NCI-H1048 (cell line): ENCODE data around the gene ISYNA1.

ENCODE experiments used
- DNase-seq: peaks from one replicate; lab custom pipeline; 2025; lab: John Stamatoyannopoulos, UW

Gene ISYNA1

DNA sequence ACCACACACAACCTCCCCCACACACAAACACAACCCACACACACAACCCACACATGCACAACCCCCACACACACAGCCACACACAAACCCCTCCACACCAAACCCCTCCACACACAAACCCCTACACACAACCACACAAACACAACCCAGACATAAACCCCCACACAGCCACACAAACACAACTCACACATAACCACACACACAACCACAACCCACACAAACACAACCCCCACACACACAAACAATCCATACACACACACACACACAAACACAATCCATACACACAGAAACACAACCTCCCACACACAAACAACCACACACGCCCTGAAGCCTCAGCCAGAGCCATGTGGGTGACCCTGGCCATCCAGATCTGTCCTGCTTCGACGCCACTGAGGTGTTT lies 30.0 kb upstream of the ISYNA1 start:
- no peak for DNase-seq

DNA sequence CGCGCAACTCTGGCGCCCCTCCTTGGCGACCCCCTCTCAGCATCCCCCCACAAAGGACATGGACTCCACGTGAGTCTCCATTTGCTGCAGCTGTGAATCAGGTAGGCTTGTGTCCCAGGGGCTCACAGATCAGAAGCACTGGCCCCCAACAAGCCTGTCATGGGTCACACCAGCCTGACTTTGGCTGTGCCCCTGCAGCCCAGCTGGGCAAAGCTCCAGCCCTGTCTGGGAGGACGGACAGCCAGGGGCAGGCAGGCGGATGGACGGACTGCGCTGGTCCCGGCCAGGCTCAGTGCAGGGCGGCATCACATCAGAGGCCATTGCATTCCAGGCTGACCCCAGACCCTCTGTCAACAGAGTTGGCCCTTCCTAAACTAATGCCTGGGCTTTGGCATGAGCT lies 28.4 kb upstream of the ISYNA1 start:
- no peak for DNase-seq

DNA sequence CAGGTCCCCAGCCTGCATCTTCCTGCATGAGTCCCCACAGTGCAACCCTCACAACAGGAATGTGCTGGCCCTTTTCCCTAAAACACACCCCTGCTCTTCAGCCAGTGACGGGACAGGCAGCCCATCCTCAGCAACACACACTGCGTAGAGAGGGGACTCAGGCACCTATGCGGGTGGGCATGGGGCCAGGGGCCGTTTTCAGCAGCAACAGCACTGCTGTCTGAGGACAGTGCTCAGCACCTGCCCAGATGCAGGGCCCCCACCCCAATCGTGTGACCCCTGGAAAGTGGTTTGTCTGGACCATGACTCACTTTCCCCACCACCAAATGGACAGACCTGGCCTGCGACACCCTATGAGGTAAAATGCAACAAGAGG lies 28.0 kb upstream of the ISYNA1 start:
- DNase-seq = no peak

DNA sequence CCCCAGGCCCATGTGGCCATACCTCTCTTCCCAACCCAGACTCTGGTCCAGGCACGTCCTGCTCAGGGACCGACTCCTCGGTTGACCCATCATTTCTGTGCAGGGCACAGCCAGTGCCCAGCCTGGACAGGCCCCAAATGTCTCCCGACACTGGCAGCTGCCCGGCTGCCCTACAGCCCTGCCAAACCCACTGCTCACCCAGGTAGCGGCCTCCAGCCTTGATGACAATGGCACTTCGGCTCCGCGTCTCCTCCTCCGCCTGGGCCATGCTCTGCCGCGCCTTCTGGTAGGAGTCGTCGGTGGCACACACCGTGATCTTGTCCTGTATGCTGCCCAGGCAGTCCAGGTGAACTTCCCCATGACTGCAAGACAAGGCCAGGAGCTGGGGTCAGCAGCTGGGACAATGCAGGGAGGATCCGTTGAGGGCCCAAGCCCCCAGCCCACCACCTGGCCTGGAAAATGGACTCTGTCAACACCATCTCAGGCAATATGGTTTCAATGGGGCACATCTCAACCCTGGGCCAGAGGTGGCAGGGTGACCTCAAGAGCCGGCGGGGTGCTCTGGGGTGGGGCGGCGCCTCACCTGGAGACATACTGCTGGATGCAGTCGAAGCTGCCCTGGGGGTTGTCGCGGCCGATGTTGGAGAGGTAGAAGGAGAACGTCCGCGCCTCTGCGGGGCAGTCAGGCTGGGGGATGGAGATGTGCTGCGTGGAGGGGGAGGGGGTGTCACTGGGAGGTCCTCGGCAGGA lies 27.5 kb upstream of the ISYNA1 start:
- no peak for DNase-seq

- no peak for DNase-seq
These were observed 26.7 kb upstream of the ISYNA1 start for GRCh38 chr19:18464646-18465045.

GRCh38 chr19:18461471-18461870 lies 23.5 kb upstream of the ISYNA1 start:
- DNase-seq = no peak

DNA sequence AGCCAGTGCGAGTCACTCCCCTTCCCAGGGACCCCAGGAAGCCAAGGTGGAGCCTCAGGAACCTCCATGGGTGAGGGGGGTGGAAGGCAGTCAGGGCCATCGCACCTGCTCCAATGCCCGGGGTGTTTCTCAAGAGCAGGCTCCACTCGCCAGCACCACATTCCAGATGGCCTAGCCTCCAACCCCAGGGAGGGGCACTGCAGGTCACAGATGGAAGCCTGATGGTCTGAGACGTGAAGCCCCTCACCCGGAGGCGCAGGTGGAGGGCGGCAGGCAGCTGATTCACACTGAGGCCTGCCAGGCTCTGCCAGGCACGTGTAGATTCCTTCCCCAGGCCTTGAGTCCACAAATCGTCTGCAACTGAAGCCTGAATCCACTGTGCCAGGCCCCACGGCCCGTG lies 23.0 kb upstream of the ISYNA1 start:
- DNase-seq = no peak

DNA sequence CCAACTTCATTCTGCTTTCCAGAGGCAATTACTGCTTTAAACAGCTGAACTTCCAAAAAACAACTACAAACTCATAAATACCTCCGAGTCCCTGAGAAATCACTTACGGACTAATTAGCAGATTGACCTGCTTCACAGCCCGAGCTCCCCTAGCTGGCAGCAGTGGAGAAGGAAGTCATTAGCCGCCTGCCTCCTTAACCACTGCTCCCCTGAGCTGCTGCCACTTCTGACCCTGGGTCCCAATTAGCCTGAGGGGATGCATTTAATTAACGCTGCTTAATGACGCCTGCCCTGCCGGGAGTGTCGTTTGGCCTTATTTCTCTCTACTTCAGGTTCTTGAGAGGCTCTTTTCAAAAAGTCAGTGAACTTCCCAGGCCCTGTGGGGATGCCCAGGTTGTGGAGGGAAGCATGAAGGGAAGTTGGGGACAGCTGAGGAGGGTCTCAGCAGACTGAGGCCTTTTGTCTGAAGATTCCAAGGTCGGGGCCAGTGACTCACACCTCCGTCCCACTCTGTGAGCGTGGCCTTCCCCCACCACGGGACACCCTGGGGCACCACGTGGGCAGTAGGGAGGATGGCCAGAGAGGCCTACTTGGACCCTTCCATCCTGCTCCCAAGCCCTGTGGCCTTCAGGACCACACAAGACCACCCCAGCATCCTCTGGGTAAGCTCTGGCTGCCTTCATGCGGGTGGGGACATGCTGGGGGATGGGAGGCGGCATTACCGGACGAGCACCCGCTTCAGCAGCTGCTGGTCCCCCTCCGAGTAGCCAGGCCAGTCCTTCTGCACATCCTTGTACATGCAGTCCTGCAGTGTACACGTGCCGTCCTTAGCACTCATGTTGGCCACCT lies 19.8 kb upstream of the ISYNA1 start:
- no peak for DNase-seq

DNA sequence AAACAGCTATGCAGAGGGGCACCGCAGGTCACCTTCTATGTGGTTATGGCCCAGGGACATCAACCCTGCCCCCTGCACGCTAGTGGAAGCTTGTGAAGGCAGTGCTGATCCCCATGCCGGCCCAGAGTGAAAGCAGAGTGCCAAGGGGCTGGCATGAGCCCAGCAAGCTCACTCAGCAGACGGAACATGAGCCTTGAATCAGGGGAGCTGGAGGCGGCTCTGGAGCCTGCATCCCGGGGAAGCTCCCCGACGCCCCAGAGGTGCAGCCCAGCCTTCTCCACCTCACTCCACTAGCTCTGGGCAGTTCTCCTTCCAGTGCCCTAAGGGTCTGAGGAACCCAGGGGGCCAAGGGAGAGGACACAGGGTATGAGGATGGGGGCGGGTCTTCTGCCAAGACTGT lies 19.0 kb upstream of the ISYNA1 start:
- no peak for DNase-seq

- no peak for DNase-seq
These were observed 18.3 kb upstream of the ISYNA1 start for GRCh38 chr19:18456279-18456678.

DNA sequence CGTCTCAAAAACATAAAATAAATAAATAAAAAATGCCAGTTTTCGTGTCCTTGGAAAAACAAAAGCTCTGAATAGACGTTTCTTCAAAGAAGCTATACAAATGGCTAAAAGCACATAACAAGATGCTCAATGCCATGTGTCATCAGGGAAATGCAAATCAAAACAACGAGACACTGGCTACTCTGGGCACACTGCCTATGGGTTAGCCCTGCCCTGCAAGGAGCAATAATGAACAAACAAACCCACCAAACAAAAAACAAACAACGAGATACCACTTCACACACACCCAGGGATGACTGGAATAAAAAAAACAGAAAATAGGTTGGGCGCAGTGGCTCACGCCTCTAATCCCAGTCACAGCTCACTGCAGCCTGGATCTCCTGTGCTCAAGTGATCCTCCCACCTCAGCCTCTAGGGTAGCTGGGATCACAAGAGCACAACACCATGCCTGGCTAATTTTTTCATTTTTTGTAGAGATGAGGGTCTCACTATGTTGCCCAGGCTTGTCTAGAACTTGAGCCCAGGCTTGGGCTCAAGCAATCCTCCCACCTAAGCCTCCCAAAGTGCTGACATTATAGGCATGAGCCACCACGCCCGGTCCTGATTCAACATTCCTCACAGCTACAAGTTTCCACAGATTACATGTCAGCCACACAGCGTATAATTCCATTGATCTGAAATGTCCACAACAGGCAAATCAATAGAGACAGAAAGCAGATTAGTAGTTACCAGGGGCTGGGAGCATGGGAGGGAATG lies 15.5 kb upstream of the ISYNA1 start:
- no peak for DNase-seq

GRCh38 chr19:18452386-18452785 lies 14.5 kb upstream of the ISYNA1 start:
- no peak for DNase-seq

- DNase-seq = peak; percentile 29
These were observed 13.3 kb upstream of the ISYNA1 start for GRCh38 chr19:18450931-18451836.

- DNase-seq = no peak
These were observed 12.3 kb upstream of the ISYNA1 start for GRCh38 chr19:18450021-18450930.

GRCh38 chr19:18449552-18449951 lies 11.6 kb upstream of the ISYNA1 start:
- DNase-seq = no peak

DNA sequence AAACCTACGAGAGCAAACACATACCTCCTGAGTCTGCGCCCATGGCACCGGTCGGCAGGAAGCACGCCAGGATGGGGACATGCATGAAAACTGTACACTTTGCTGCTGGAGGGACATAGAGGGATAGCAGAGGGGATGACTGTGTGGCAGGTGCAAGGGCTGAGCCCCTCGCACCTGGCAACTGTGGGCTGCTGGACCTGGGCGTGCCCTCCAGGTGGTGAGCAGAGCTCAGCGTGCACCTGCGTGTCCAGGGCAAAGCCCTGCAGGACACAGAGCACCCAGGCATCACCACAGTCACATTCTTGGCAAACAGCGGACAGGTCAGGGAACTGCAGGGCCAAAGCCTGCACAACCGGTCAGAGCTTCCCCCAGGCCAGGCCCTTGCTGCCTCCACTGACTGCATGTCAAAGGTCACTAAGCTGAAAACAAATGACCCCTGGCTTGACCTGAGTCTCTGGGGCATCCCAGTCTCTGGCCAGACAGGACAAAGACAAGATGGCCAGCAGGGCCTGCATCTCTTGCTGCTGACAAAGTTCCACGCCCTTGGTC lies 9.0 kb upstream of the ISYNA1 start:
- no peak for DNase-seq

DNA sequence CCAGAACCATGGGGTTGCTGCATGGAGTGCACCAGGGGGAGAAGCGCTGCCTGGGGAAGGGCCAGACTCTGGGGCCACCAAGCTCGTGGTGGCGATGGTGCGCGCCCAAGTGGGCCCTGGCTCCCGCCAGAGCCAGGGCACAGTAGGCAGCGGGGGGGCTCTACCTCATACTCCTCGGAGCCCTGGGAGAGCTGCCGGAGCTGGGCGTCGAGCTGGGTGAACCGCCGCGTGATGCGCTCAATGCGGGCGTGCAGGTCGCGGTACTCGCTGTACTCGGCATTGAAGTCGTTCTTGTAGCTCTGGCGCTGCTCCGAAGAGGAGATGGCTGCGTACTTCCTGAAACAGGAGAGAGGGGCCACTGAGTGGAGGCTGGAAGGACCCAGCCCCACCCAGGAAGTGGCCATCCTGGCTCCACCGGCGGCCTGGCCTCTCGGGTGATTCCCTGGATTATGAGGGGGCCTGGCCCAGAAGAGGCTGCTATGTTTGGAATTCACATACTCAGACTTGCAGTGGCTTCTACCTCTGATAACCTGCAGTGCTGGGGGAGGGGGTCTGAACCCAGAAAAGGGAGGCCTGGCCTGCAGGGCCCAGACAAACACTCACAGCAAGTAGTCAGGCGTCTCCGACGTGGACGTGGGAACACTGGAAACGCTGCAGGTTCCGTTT lies 8.3 kb upstream of the ISYNA1 start:
- no peak for DNase-seq

GRCh38 chr19:18445262-18445948 lies 7.5 kb upstream of the ISYNA1 start:
- no peak for DNase-seq

GRCh38 chr19:18444513-18444912 lies 6.6 kb upstream of the ISYNA1 start:
- no peak for DNase-seq
